NCI-H1436 treated with DMSO at 0.1 percent for 48 hours (cell line): ENCODE data around the gene SBF1.

Source experiments
- DNase-seq: peaks from one replicate; lab custom pipeline; 2025; lab: John Stamatoyannopoulos, UW

The SBF1 gene

DNA sequence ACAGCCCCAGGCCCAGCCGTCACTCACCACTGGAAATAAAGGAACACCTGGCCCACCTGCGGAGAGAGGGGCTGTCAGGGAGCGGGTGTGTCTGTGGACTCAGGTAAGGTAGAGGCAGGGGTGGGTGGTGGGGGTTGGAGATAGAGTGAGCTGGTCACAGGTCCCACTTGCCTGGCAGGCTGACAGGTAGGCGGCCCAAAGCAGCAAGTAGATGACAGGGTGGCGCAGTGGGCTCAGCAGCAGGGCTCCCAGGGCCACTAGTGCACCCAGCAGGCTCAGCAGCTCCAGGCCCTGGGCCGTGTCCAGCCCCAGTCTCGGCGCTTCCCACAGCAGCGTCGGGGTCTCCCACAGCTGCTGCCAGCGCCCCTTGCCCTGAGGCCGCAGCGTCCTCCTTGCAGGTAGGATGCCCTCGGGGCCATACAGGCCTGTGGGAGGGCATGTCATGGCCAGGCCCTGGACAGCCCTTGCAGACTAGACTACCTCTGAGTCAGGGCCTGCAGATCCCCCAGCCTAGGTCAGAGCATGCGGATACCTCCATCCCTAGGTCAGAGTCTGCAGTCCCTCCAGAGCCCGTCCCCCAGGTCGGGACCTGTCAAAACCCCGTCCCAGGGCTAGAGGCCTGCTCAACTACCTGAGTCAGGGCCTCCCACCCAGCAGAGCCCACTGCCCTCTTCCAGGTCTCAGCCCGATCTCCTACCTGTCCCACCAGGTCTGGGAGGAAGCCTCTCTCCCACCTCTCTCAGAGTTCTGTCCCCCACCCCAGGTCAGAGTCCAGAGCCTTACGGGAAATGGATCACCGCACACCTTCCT is 32.0 kb upstream of the SBF1 start:
- no peak for DNase-seq

DNA sequence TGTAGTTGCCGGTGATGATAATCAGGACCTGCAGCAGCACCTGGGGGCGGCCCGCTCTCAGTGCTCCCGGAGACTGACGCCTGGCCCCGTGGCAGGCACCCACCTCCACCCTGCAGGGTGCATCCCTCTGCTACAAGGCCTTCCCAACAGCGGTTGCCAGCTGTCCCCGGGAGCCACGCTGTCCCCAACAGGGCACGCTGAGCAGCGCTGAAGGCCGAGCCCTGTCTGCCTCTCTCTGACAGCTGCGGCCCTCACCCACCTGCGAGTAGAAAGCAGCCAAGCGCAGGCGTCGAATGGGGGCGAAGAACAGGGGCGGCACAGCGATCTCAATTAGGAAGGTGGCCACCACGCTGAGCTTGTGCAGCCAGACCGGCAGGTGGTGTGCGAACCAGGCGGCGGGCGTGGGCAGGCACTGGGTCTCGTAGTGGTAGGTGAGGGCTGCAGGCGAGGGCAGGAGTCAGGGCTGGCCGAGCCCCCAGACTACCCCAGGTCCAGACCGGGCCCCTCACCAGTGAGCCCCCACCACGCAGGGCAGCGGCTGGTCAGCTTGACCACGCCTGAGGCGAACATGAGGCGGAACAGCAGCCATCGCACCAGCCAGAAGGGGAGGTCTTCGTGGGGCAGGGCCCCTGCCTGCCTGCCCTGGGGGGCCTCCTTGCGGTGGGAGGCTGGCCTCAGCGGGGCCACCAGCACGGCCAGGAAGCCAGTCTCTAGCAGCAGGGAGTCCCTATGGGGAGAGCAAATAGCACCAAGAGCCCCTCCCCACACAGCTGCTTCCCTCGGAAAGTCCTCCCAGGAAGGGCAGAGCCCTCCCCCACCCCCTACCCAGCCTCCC is 31.2 kb upstream of the SBF1 start:
- no peak for DNase-seq

DNA sequence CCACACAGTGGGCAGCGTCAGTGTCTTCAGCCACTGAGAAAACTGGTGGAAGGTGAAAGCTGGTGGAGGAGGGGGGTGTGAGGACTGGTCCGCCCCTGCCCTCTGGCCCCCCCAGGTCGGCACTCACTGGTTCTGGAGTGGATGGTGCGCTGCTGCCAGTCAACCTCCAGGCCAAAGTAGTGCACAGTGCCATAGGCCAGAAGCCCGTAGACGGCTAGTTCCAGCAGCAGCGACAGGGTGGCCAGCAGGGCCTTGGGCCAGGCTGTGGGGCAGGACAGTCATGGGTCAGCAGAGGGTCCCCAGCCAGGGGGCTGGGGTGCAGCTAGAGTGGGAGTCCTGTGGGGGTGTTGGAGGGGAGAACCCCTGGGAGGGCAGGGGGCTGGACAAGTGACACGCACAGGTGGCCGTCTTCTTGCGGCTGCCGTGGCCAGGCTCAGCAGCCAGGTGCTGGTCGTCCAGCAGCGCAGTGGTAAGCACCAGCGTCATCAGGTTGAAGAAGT is 30.5 kb upstream of the SBF1 start:
- no peak for DNase-seq

DNA sequence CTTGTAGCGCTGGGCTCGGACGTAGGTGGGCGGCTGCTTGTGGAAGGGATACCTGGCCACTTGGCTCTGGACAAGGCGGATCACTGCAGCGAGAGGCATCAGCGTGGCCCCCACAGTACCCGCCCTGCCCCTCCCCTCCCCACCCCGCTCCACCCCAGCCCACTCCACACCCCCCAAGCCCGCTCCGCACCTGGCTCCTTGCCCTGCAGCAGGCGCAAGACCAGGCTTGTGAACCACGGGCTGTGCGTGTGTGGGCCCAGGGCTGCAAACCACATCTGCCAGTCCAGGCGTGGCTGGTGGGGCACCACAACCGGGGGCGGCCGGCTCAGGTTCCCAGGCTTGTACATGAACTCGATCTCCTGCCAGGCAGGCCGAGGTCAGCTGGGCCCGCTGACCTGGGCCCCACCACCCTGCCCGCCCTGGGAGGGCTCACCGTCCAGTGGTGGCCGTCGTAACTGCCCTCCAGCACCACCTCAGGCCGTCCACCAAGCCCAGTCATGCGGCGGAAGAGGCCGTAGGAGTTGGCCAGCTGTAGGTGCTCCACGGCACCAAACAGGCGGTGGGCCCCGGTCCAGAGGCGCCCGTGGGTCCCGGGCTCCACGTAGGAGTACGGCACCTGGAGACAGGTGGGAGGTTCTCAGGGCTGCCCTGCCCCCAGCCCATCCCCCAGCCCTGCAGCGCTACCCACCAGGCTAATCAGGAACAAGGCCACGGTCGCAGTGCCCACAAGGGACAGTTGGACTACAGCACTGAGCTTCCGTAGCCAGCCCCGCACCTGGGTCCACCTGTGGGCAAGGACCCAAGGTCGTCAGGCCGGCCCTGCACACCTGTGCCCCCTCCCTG is 29.8 kb upstream of the SBF1 start:
- DNase-seq = no peak

DNA sequence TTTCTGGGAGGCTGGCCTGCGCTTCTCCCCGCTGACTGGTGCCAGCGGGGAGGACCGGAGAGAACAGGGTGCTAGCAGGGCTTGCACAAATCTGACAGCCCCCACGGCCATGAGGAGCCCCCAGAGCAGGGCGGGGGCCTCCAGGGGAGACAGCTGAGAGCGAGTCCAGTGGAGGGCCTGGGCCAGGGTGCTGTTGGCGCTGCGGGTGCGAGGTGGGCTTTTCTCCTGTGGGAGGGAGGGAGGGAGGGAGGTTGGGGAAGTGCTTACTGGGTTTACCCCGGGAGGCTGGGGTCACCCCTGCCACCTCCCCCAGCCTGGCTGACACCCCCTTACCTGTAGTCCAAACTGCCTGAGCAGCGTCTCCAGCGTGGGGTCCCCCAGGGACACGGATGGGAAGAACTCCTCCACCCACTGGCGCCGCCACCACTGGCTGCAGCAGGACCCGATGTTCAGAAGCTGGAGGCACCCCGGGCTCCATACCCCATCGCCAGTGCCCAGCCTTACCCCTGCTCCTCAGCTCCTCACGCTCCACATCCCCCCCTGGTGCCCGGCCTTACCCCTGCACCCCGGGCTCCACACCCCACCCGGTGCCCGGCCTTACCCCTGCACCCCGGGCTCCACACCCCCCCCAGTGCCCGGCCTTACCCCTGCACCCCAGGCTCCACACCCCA is 28.8 kb upstream of the SBF1 start:
- no peak for DNase-seq

DNA sequence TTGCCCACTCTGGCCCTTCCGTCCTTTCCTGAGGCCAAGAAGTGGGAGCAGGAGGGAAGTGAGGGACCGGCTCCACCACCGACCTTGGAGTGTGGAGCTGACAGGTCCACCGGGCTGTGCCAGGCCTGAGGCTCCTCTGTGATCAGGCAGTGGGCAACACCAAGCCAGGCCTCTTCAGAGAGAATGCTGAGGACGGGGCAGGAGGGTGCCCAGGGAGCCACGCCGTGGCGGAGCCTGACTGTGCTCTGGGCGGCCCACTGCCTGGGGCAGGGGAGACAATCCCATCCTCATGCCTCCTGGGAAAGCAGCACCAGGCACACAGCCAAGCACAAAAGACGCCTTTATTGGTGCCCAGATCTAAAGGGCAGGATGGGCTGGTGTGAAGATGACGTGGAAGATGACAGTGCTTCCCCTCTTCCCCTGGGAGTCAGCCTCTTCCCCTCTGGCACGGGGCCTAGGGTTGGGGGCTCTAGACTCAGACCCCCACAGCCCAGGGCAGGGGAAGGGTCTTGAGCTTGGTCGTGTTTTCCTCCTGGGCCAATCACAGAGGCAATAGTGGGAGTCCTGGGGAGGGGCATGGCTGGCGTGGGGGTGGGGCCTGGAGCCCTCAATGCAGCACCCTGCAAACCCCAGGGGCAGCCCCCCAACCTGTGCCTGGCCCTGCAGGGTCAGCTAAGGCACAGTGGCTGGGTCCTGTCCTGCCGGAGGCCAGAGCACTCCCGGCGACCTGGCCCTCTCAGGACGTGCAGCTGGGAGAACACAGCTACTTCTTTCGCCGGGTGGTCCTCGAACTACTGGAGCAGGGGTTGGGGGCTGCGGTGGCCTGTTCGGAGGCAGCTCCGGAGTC is 28.0 kb upstream of the SBF1 start:
- no peak for DNase-seq

DNA sequence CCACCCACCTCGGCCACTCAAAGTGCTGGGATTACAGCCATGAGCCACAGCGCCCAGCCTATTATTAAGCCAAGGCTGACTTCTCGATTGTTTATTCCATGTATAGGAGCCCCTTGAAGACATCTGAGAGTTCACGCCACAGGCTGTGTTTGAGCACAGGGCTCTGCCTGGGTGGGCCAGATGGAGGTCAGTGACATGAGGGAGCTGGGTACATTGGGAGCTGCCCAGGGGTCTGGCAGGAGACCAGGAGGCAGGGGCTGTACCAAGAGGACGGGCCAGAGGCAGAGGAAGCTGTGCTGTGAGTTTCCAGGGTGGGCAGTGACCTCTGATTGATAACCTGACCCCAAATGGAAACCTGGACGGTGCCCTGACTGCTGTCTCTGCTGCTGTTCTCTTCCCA is 27.3 kb upstream of the SBF1 start:
- DNase-seq = no peak

DNA sequence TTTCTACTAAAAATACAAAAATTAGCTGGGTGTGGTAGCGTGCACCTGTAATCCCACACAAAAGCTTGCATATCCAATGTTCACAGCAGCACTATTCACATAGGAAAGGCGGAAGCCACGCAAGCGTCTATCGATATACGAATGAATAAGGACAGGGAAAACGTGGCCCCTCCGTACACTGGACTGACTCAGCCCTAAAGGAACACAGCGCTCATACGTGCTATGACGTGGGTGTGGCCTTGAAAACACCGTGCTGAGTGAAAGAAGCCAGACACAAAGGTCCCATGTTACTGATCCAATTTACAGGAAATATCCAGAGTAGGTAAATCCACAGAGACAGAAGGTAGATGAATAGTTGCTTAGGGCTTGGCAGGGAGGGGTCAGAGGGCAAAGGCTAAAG is 25.6 kb upstream of the SBF1 start:
- no peak for DNase-seq

DNA sequence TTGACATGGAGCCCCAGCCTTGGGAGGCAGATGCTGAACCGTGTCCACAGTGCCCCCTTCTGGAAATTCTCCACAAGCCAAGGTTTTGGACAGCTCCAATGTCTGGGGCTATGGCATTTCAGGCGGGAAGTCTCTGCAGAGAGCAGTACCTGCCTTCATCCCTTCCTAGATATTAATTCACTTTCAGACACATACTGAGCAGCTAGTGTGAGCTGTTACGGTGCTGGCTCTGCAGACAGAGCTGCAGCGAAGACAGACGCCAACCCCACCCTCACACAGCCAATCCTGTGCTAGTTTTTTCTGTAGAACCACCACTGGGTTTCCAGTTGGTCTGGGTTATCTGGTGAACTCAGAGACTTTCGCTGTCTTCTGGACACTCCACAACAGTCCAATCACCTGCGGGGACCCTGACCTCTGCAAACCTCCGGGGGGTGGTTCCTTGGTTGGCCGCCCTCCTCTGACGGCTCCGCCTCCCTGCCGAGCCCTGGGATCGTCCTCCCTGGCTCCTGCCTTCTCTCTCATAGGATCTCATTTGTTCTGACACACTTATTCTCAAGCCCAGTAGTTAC is 23.6 kb upstream of the SBF1 start:
- DNase-seq = no peak

DNA sequence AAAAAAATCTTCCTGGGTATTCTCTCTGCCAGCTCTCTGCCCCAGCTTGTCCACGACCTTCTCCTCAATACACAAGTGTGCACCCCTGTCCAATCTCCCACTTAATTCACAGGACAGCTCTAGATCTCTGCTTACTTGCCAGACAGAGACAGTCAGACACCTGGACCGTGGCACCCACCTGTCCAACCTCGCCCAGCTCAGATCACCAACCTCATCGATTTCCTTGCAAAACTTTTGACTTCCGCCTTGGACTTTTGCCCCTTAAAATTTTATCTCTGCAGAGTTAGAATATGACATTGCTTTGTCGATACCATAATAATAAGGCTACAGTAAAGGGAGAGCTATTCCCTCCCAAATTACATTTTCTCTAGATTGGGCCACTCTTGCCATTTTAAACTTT is 22.3 kb upstream of the SBF1 start:
- DNase-seq = no peak

DNA sequence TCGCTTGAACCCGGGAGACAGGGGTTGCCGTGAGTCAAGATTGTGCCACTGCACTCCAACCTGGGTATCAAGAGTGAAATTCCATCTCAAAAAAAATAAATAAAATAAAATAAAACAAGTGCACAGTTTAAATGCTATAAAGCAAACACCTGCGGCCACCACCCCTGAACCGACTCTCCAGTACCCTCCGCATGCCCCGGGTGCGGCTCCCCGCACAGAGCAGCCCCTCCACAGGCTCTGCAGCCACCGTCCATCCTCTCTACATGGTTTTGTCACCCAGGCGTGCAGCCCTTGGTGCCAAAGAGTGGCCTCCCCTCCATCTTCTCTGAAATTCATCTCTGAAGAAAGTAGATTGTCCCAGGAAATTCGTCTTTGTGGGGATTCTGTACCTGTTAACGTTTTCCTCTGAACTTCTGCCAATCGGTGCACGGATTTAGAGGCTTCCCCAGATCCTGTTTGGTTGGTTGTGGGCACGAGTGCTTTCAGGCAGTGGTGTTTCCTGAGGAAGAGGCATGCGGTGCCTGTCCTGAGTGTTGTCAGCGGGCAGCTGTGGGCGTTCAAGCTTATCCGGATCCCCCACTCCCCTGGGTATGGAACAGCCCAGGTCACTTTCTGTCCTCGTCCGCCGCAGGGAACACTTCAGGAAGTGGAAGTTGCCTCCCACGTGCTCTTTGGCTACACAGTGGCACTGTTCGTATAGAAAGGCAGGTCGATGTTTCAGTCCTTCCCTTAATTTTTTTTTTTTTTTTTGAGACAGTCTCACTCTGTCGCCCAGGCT is 15.9 kb upstream of the SBF1 start:
- DNase-seq = no peak

DNA sequence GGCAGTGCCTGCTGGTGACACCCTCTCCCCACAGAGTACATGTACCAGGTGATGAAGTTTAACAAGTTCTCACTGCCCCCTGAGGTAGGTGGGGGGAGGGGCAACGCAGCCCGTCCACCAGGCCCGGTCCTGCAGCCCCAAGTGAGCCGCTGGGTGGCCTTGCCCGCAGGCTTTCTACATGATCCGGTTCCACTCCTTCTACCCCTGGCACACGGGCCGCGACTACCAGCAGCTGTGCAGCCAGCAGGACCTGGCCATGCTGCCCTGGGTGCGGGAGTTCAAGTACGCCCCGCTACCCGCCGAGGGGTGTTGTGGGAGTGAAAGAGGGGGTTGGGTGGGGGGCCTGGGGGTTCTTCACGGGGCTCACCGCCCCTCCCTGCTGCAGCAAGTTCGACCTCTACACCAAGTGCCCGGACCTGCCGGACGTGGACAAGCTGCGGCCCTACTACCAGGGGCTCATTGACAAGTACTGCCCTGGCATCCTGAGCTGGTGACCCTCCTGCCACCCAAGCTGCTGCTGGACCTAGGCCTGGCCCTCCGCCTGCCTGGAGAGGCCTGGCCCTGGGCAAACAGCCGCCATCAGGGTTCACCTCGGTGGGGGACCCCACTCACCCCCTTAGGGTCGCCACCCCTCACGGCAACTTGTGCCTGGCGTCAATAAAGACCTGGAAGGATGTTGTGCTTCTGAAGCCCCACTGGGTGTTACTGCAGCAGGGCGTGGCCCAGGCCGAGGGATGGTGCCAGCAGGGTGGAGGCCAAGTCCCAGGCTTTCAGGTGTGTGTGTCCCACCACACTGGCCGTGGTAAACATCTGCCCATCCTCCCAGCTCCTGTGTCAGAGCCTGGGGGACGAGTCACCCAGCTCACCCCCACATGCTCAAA is 14.8 kb upstream of the SBF1 start:
- no peak for DNase-seq

DNA sequence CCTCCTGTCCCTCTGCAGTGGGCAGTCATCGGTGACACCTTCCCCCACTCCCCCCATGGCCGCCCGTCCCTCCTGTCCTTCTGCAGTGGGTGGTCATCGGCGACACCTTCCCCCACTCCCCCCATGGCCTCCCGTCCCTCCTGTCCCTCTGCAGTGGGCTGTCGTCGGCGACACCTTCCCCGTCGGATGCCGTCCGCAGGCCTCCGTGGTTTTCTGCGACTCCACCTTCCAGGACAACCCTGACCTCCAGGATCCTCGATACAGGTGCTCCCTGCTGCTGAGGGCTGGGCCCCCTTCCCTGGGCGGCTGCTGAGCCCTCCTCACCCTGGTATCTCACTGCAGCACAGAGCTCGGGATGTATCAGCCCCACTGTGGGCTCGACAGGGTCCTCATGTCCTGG is 14.1 kb upstream of the SBF1 start:
- no peak for DNase-seq

DNA sequence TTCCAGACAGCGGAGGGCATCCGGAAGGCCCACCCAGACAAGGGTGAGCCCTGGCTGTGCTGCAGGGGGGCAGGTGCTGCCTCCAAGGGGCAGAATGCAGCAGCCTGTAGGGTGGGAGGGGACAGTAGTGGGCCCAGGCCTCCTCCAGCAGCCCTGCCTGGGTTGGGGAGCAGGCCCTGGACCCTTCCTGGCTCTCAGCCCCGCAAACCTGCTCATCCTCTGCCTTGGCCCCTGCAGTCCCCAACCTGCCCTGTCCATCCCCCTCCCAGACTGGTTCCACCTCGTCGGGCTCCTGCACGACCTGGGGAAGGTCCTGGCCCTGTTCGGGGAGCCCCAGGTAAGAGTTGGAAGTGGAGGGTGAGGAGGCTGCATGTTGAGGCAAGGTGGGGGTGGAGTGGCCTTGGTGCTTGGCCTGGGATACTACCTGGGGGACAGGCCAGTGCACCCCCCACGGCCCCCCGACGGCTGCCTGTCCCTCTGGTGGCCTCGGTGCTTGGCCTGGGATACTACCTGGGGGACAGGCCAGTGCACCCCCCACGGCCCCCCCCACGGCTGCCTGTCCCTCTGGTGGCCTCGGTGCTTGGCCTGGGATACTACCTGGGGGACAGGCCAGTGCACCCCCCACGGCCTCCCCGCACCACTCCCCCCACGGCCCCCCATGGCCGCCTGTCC is 13.3 kb upstream of the SBF1 start:
- DNase-seq = no peak

DNA sequence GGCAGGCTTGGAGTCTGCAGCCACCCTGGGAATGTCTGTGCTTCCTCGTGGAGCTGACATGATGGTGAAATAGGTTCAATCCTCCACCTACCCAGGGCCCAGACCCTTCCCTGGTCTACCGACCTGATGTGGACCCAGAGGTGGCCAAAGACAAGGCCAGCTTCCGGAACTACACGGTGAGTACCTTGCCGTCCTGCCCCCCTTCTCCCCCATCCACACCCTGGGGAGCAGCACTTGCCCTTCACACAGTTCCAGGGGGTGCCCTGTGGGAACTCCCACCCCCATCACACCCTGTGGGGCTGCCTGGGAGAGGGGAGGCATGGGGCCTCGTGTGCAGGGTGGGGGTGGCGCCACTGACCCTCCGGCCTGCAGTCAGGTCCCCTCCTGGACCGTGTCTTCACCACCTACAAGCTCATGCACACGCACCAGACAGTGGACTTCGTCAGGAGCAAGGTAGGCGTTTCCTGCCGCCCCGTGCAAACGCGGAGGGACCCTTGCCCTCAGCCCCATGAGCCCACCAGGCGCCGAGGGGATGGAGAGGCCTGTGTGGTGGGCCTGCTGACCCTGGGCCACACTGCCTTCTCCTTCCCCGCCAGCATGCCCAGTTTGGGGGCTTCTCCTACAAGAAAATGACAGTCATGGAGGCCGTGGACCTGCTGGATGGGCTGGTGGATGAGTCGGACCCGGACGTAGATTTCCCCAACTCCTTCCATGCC is 12.6 kb upstream of the SBF1 start:
- DNase-seq = no peak

DNA sequence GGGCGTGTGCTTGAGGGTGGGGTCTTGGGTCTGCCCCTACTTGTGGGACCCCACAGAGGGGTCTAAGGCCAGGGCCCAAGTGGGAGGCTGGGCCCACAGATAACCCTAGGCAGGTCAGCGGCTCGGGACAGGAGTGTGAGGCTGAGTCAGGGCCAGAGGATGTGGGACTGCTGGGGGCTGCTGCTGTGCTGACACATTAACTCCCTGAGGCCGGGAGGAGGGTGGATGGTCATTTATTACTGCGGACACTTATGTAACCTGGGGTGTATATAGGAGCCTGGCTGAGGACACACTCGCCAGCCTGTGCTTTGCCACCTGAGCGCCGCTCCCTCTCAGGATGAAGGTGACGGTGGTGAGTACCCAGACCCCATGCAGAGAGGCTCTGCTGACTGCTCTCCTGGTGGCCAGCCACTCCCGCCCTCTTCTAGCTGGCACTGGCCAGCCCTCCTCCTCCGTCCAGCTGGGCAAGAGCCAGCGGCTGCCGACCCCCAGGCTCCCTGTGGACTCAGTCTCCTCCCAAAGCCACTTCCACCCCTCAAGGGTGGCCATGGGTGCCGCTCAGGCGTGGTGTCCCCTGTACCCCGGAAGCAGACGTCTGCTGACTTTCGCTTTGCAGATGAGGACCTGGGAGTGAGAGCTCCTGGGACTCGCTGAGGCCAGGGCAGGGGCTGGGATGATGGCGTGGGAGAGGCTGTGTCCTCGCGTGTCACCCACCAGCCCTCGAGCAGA is 11.9 kb upstream of the SBF1 start, which contains the start of gene MIOX:
Gene MIOX (plus strand): TSS at position 299 of the 729 bp plus-strand sequence. CDS start 39 bp downstream, at position 338.
- DNase-seq = no peak
